Medulla oblongata (tissue), 1 donor: ENCODE measurements around the gene MAPT.
A peak's percentile ranks its signal among the peaks of the same experiment; 100 is the strongest.
"Not testable (repeated sequence)": the region's sequence is repeated elsewhere in the genome, so short reads cannot be mapped to it uniquely, and the experiment has no call there.

ENCODE experiments used
- DNase-seq: peaks from one replicate; pipeline ENCODE4 v3.0.0-alpha.2; 2015; ENCODE audit errors: extremely low spot score

Gene MAPT

GRCh38 chr17:45862127-45862526 lies 32.2 kb upstream of the MAPT start:
- not testable (repeated sequence) for DNase-seq

- no peak for DNase-seq
Measured at GRCh38 chr17:45863857-45864654, 30.3 kb upstream of the MAPT start.

GRCh38 chr17:45867171-45867570 lies 27.2 kb upstream of the MAPT start:
- DNase-seq, result peak; percentile 85

- peak; percentile 14 for DNase-seq
Measured at GRCh38 chr17:45867702-45868101, 26.7 kb upstream of the MAPT start.

- no peak for DNase-seq
Measured at GRCh38 chr17:45868276-45868675, 26.1 kb upstream of the MAPT start.

GRCh38 chr17:45869676-45870341 lies 24.5 kb upstream of the MAPT start:
- no peak for DNase-seq

GRCh38 chr17:45870342-45870974 lies 23.9 kb upstream of the MAPT start:
- DNase-seq, result no peak

GRCh38 chr17:45871718-45872117 lies 22.6 kb upstream of the MAPT start:
- no peak for DNase-seq

GRCh38 chr17:45873728-45874127 lies 20.6 kb upstream of the MAPT start:
- no peak for DNase-seq

GRCh38 chr17:45874151-45874550 lies 20.2 kb upstream of the MAPT start:
- no peak for DNase-seq

GRCh38 chr17:45876539-45876938 lies 17.8 kb upstream of the MAPT start:
- DNase-seq, result no peak

GRCh38 chr17:45877467-45877866 lies 16.9 kb upstream of the MAPT start:
- no peak for DNase-seq

- DNase-seq, result no peak
Measured at GRCh38 chr17:45883063-45883462, 11.3 kb upstream of the MAPT start.

- no peak for DNase-seq
Measured at GRCh38 chr17:45886852-45887251, 7.5 kb upstream of the MAPT start.

- no peak for DNase-seq
Measured at GRCh38 chr17:45888392-45888791, 6.0 kb upstream of the MAPT start.

GRCh38 chr17:45889579-45889978 lies 4.8 kb upstream of the MAPT start:
- DNase-seq, result no peak

GRCh38 chr17:45893725-45894021 lies 681 bp upstream of the MAPT start:
- no peak for DNase-seq

- peak; percentile 58 for DNase-seq
Measured at GRCh38 chr17:45895304-45895968, 1.1 kb downstream of the MAPT start.

- peak; percentile 30 for DNase-seq
Measured at GRCh38 chr17:45895969-45896785, 1.8 kb downstream of the MAPT start.

GRCh38 chr17:45896803-45897693 lies 2.7 kb downstream of the MAPT start:
- DNase-seq, result no peak

- no peak for DNase-seq
Measured at GRCh38 chr17:45900136-45900535, 5.8 kb downstream of the MAPT start.
